ENCODE measurements around the gene CHRNB1.

DNA sequence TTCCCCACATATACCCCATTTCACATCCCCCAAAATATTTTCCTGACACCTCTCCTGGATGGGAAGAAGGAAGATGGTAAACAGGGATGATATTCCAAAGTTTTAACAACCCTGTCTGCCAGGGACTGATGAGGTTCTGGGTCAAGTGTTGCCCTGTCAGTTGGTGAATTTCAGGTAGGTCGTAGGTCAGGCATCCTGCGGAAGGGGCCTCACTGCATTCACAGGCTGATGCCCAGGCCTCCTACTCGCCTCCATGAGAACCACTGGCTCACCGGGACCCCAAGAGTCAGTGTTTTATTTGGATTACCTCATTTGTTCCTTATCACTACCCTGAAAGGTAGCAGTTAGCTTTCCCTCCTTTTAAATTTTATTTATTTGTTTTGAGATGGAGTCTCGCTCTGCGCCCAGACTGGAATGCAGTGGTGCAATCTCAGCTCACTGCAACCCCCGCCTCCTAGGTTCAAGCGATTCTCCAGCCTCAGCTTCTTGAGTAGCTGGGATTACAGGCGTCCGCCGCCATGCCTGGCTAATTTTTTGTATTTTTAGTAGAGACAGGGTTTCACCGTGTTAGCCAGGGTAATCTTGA is 24.0 kb downstream of the CHRNB1 start:
- no peak for TF ChIP-seq POLR2A (IDR thresholded peaks at IDR 0.05)
- TF ChIP-seq, protein P1, sequence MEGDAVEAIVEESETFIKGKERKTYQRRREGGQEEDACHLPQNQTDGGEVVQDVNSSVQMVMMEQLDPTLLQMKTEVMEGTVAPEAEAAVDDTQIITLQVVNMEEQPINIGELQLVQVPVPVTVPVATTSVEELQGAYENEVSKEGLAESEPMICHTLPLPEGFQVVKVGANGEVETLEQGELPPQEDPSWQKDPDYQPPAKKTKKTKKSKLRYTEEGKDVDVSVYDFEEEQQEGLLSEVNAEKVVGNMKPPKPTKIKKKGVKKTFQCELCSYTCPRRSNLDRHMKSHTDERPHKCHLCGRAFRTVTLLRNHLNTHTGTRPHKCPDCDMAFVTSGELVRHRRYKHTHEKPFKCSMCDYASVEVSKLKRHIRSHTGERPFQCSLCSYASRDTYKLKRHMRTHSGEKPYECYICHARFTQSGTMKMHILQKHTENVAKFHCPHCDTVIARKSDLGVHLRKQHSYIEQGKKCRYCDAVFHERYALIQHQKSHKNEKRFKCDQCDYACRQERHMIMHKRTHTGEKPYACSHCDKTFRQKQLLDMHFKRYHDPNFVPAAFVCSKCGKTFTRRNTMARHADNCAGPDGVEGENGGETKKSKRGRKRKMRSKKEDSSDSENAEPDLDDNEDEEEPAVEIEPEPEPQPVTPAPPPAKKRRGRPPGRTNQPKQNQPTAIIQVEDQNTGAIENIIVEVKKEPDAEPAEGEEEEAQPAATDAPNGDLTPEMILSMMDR (IDR thresholded peaks at IDR 0.05), result no peak

Data from adrenal gland (tissue), 5 donors.